Erythroblast (primary cell): ENCODE measurements around the gene RNF6.

Source experiments
- GATA1 ChIP-seq: IDR thresholded peaks from 2 replicates; pipeline ENCODE4 v1.6.1; 2011; ENCODE audit warnings: low read depth, mild to moderate bottlenecking, control low read depth, low read length, moderate library complexity
- POLR2A ChIP-seq: IDR thresholded peaks from 2 replicates; pipeline ENCODE4 v1.6.1; 2011; ENCODE audit warnings: mild to moderate bottlenecking, low read length

DNA sequence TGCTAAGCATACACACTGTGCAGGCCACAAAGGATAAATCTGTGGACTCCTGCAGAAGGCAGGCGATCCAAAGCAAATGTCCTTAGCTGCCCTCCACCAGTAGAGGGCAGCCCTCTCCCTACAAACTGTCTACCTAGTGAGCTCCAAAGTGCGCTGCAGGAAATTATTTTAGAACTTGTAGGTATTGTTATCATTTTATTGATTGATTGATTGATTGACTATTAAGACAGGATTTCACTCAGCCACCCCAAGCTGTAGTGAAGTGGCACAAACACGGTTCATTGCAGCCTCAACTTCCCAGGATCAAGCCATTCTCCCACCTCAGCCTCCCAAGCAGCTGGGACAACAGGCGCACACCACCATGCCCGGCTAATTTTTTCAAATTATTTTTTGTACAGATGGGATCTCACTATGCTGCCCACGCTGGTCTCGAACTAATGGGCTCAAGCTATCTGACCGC lies 37.3 kb downstream of the RNF6 start:
- no peak for TF ChIP-seq POLR2A
- no peak for TF ChIP-seq GATA1
